Fibroblast of the conjunctiva (primary cell): ENCODE measurements around the gene IRAK2.

Source experiments
- DNase-seq: peaks from one replicate; pipeline ENCODE4 v3.0.0-alpha.2; 2010; ENCODE audit warnings: low read depth

Gene IRAK2

DNA sequence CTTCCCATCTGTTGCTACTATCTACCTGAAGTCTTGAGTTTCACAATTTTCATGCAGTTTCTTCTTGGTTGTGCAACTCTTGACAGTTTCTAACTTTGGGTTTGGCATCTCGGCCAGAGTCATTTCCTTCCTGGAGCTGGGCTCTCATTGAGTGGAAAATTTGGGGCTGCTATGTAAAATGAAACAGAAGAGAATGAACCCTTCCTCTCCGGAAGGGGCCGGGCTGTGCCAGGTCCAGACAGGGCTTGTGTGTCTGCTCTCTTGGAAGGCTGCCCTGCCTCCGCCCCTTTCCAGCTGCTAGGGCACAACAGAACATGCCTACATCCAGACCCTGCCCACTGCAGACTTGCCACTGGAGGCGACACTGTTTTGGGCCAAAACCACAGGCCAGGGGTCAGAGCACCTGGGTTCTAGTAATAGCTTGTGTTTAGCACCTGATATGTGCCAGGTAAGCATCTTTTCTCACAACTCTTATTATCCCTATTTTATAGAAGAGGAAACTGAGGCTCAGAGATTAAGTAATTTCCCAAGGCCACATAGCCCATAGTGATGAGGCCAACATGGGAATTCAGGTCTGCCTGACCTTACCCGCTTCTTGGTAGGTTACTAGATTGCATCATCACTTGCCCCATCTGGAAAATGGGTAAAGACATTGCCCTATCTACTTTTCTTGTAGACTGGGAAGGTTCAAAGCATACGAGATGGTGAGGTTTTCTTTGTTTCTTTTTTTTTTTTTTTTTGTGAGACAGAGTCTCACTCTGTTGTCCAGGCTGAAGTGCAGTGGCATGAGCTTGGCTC is 25.0 kb downstream of the IRAK2 start:
- peak; percentile 53 for DNase-seq

DNA sequence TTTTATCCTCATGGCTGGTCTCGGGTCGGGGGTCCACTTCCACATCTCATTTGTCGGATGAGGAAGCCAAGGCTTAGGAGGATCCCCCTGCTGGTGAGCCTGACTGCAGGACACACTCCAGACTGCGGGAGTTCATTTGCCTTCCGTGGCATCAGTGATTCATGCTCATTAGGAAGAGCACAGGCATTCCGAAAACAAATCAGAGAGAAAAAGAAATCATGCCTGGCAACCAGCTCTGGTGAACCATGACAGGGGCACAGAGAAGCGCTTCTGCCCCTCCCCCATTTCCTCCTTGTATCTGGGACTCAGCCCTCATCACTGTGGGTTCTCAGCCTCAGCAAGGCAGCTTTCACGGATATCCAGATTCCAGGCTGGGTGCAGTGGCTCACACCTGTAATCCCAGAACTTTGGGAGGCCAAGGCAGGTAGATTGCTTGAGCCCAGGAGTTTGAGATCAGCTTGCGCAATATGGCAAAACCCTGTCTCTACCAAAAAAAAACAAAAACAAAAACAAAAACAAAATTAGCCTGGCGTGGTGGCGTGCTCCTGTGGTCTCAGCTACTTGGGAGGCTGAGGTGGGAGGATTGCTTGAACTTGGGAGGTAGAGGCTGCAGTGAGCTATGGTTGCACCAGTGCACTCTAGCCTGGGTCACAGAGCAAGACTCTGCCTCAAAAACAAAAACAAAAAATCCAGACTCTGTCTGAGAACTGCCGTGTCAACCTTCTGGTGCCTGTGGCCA is 28.4 kb downstream of the IRAK2 start:
- peak; percentile 69 for DNase-seq

DNA sequence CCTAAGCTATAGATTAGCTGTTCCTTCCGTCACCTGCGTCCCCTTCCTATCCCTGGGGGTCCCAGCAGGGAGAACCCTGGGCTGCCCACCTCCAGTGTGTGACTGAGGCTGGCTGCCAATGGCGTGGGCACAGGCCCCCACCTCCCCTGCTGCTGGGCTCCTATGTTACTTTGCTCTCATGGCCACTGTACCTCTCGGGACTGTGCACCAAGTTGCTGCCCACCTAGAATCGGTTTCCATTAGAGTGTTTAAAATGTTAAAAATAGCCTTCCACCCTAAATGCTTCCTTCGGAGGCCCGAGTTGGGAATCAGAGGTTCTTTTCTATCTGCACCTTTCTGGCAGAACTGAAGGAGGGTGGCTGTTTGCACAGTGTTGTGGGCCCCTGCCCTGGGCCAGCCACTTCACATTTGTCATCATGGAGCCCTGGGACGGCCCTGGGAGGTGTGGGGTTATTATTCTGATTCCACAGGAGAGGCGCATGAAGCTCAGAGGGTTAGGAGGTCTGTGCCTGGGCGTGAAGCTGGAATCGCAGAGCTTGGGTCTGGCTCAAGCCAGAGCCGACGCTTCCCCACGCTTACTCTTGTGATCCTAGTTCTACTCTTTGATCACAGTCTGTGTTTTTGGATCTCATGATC is 29.1 kb downstream of the IRAK2 start:
- no peak for DNase-seq

DNA sequence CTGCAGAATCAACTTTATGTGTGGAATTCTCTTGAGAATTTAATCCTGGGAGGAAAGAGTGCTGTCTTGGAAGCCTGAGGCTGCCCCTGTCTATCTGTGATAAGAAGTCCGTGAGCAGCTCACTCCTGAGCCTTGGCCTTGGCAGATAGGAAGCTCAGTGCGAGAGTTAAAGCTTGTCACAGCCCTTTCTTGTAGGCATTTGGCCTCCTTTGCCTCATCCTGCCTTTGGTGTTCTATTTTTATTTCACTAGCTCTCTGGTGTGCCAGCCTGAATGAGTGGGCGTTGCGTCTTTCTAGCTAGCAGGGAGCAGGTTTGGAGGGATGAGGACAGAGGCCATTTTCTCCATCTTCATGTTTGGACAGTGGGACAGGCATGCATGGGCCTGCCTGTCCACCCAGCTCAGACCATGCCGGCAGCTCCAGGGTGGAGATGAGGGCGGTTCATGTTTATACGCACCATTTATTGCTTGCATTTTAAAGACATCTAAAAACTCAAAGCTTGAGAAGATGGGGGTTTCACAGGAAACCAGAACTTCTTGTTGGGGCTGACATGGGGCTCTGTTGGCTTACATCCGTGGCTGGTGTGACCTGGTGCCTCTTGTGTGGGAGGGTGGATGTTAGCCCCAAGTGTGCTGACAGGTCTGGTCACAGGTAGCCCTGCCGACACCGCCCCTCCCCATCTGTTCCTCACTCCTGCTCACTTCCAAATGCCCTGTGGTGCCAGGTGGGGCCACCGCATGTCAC is 29.8 kb downstream of the IRAK2 start:
- no peak for DNase-seq

DNA sequence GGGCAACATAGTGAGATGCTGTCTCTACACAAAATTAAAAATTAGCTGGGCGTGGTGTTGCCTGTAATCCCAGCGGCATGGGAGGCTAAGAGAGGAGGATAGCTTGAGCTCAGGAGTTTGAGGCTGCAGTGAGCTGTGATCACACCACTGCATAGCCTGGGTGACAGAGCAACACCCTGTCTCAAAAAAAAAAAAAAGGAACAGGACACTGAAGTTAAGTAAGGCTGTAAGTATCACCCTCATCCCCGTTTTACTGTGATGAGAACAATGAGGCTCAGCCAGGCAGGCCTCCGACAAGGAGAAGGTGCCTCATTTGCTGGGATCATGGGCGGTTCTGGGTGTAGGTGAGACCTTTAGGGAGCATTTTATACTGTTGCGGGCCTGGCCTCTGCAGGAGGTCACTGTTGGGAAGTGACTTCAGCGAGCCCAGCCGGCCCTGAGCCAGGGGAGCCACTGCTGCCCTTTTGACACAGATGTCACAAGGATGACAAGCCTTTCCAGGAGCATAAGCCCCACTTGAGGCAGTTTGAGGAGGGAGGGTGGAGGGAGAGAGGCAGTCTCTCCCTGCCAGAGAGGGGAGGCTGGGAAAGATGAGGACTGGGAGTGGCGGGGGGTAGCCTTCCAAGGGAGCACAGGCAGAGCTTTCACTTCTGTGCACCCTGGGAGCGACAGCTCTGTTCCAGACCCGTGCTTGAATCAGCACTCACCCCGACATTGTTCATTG is 30.8 kb downstream of the IRAK2 start:
- no peak for DNase-seq

DNA sequence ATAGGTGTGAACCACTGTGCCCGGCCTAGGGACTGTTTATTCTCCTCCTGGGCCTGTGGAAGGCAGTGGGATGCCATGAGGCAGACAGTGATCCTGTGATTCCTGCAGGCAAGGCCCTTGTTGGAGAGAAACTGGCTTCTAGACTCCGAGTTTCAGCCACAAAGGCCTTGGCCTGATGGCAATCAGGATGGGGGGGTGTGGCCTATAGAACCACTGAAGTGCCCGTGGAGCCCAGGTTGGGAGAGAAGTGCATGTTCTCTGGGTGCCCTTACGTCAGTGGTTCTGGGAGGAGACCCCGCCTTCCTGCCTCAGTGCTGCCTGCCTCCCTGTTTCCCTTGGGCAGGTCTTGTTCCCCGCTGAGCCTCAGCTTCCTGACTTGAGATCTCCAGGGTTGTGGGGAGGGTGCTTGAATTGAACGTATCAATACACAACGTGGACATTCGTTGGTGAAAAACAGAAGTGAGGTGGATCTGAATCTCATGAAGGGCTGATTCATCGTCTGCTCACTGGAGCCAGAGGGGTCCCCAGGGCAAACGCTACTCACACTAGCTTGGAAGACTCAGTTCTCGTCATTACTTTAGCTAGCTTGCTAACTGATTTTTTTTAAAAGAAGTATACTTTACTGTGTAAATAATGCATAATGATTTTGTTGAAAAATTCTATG is 31.8 kb downstream of the IRAK2 start:
- peak; percentile 84 for DNase-seq

DNA sequence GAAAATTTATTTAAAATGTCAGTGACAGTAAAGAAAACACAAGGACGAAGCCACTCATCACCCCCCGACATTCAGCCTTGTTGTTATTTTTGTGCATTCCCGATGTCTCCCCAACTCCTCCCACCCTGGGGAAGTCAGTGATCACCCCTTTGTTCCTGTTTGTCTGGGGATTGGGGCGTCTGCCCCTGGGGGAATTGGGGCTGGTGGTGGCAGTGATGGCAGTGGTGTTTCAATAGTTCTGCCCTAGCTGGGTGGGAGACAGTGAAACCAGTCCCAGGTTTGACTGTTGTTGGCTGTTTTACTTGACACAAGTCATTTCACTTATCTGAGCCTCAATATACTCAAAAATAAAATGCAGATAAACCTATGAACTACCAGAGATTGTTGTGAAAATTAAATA is 33.5 kb downstream of the IRAK2 start:
- no peak for DNase-seq

DNA sequence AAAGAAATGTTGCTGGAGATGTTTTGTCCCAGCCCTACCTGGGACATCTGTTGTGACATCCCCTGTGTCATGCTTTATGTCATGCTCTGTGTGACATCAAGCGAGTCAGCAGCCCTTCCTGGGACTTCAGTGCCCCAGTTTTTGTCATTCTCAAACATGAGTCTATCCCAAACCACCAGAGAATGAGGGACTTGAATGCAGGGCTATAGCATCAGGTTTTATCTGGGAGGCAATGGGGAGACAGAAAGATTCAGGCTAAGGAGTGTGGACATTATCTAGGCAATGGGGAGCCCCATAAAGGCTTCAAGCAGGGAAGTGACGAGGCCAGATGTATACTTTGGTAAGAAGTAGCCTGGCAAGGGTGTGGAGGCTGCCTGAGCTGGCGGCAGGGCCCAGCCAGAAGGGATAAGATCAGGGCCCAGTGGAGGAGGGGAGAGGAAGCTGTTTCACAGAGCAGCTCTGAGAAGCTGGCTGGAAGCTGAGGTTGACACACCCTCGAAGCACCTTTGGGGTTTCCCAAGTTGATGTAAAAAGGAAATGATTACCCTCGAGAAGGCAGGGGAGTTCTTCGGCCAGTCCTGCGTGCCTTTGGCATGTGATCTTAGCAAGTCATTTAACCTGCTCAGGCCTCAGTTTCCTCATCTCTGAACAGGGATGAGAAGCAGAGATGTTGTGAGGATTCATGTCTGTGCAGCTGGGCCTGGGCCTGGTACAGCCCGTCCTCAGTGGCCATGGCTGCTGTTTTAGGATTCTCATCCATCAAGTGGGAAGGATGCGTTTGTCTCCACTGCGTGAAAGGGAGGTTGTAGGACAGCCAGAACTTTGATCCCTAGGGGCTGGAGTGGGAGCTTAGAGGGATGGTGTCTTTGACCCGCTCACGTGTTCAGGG is 34.3 kb downstream of the IRAK2 start:
- no peak for DNase-seq

DNA sequence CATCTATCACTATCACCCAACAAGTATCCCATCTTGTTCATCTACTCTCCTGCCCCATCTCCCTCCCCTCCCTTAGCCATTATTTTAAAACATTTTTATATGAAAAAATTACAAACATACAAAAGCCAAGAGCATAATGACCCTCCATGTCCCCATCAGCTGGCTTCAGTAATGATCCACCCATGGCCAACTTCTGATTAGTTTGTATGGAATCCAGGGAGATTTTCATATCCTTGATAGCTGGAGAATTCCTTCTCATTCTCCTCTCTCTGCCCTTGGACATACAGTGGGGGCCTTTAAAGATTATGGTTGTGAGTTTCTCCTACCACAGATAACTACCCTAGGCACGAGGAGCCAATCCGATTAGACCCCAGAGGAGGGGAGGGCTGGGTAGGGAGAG is 40.2 kb downstream of the IRAK2 start:
- DNase-seq = no peak

DNA sequence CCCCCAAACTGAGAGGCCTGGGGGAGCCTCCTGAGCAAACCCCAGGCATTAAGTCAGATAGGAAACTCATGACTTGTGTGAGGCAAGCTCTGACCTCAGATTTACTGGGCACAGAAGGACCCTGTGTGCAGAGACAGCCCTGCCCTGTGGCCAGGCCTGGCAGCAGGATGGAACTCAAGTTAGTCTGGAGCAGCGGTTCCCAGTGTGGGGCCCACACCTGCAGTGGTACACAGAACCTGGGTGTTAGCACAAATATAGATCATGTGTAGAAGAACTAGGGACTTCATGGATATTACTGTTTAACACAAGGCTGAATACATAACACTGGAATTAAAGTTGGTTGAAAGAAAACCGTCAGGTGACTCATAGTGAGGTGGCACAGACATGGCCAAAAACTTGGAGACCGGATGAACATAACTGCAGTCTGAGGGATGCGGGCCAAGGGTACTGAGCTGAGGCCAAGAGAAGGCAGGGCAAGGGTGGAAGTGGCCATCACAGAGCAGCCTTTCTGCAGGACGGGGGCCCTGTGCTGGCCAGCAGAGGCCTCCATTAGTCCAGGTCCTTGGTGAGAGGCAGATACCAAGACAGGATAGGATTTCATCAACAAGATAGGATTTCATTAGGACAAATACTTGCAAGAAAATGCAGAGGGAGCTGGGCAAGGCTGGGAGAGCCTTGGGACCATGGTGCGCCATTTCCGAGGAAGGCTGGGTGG is 40.9 kb downstream of the IRAK2 start:
- peak; percentile 75 for DNase-seq

DNA sequence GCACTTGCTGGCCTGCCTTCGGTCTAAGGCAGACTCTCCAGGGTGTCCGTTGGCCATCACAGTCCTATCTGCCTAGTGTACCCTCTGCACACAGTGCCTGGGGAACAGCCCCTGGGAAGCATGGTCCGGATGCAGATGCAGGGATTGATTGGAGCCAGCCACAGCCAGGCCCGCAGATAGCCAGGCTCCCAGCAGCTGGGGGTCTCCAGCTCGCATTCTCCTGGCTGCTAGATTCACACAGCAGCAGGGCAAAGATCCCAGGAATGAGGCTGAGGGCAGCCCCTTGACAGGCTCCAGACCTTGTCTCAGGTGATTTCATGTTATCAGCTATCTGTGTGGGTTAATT is 41.4 kb downstream of the IRAK2 start:
- no peak for DNase-seq

DNA sequence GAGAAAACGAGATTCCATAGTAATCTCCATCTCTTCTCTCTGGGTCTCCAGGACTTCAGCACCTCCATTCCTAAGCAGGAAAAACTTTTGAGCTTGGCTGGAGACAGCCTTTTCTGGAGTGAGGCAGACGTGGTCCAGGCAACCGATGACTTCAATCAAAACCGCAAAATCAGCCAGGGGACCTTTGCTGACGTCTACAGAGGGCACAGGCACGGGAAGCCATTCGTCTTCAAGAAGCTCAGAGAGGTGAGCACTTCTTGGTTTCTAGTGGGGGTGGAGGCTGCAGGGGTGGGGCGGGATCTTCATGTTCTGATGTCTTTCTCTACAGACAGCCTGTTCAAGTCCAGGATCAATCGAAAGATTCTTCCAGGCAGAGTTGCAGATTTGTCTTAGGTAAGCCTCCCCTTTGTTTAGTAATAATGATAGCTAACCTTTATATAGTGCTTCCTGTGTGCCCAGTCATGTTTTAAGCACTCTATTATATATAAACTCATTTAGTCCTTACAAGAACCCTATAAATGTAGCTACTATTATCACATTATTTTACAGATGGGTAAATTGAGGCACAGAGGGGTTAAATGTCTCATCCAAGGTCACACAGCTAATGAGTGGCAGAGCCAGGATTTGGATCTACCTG is 48.6 kb downstream of the IRAK2 start:
- DNase-seq = no peak

DNA sequence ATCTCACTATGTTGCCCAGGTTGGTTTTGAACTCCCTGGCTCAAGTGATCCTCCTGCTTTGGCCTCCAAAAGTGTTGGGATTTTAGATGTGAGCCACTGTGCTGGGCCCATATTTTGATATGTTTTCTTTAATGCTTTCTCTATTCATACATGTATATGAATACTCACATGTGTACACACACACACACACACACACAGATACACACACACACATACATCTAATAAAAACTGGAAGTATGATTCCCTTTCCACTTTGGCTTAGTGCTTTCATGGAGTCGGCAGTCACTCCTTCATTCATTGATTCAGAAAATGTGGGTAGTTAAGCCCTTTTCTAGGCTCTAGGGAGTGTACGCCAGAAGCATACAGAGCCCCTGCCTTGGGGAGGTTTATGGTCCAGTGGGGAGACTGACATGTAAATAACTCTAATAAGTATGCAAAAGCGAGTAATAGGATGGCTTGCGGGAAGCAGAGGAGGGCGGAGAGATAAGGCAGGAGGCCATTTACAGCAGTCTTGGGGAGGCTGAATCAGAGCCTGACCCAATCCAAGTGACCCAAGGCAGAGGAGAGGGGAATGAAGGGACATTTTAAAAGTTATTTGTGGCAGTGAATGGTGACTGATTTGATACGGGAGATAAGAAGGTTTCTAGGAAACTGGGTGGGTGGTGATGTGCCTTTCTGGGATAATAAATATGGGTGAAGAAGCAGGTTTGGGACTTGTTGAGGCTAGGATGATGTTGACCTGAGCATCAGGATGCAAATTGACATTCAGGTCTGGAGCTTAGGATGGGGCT is 51.1 kb downstream of the IRAK2 start:
- no peak for DNase-seq

DNA sequence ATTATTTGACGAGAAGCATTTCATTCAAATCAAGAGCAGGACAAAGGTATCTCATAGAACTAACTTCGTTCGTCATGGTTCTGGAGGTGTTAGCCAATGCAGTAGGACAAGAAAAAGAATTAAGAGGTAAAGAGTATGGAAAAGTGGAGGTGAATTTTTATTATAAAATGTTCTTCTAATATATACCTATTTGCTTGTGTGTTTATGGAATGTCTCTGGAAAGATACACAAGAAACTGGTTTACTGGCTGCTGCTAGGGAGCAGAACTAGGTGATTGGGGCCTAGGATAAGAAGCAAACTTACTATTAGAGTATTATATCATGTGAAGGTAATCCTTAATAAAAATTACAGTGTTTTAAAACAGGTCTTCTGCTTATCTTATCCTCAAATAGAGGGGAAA is 52.6 kb downstream of the IRAK2 start:
- no peak for DNase-seq

DNA sequence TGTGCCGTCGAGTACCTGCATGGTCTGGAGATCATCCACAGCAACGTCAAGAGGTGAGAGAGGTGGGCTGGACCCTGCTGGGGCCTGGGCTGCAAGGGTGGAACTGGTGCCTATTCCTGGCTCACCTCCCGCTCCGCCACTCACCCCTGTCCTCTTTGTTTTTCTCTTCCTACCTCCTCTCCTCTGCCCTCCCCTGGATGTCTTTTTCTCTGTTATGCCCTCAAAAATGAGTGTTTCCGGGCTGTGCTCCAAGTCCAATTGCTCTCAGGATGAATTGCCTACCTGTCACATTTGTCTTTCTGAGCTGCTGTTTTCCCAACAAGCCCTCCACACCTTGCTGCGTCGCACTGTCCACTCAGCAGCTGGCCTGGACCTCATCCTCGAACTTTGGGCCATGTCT is 55.0 kb downstream of the IRAK2 start:
- no peak for DNase-seq

DNA sequence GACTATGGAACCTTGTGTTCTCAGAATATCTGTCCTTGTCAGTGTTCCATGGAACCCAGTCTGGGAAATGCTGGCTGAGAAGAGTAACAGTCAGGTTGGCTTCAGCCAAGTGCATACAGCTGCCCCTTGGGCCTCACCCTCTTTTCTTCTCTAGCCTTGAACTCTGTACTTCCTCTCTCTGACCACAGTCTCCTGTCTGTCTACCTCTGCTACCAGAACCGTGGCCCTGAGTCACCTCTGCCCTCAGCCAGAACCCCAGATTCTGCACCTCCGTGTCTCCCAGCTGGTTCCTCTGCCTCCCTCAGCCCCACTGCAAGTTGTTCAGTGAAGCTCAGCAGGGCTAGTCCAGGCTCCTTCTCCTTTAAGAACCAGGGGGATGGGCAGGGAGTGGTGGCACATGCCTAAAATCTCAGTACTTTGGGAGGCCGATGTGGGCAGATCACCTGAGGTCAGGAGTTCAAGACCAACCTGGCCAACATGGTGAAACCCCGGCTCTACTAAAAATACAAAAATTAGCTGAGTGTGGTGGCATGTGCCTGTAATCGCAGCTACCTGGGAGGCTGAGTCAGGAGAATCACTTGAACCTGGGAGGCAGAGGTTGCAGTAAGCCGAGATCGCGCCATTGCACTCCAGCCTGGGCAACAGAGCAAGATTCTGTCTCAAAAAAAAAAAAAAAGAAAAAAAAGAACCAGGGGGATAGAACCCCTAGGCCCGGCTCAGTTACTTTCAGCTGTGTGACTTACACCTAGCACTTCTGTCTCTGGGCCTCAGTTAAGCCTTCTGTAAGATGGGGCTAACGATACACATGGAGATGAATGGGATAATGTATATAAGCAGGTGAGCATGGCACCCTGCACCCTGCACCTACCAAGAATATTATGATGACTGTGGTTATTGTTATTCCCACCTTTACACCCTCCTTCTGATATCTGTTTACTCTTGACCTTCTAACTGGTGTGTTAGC is 59.2 kb downstream of the IRAK2 start:
- DNase-seq = no peak
